Calu3 (cell line): ENCODE data around the gene CERK. TPM values are rescaled to one million over a fixed set of nuclear protein-coding genes. Genes with fewer than 3 reads are reported as not detected.

Source experiments
- BruUV-seq: library from RNA; stranded (reverse); fragments of 400-500 nt; replicated peaks from 2 replicates; lab custom pipeline; 2021; lab: Mats Ljungman, UMichigan
- CTCF ChIA-PET: fragments of 300-600 bp; sonication (Branson Sonifier 250); formaldehyde crosslinking; loops from one replicate; lab custom pipeline; 2022; ENCODE audit warnings: antibody characterized with exemption; lab: Charles Lee
- DNase-seq: peaks from one replicate; pipeline ENCODE4 v3.0.0; 2022
- H3K27ac Mint-ChIP-seq: one replicate; pipeline ENCODE4 v1.8.0; 2022; ENCODE audit warnings: mixed read lengths; ENCODE audit not compliant: unreplicated experiment
- H3K27me3 Mint-ChIP-seq: one replicate; pipeline ENCODE4 v1.8.0; 2022; ENCODE audit warnings: mixed read lengths; ENCODE audit not compliant: unreplicated experiment
- H3K36me3 Mint-ChIP-seq: one replicate; pipeline ENCODE4 v1.8.0; 2022; ENCODE audit warnings: mild to moderate bottlenecking, moderate library complexity, mixed read lengths; ENCODE audit not compliant: insufficient read depth, unreplicated experiment
- H3K4me1 Mint-ChIP-seq: one replicate; pipeline ENCODE4 v1.8.0; 2022; ENCODE audit warnings: mild to moderate bottlenecking, low read depth, mixed read lengths; ENCODE audit not compliant: unreplicated experiment
- H3K4me3 Mint-ChIP-seq: one replicate; pipeline ENCODE4 v1.8.0; 2022; ENCODE audit warnings: mild to moderate bottlenecking, low read depth, moderate library complexity, mixed read lengths; ENCODE audit not compliant: unreplicated experiment
- H3K9me3 Mint-ChIP-seq: one replicate; pipeline ENCODE4 v1.8.0; 2022; ENCODE audit warnings: low read depth, mixed read lengths; ENCODE audit not compliant: unreplicated experiment
- CTCF ChIP-seq: fragments of 200-600 bp; IDR thresholded peaks from one replicate; pipeline ENCODE4 v1.8.0; 2022; ENCODE audit warnings: antibody characterized with exemption; ENCODE audit not compliant: unreplicated experiment
- intact Hi-C: fragments of 100-400 bp; cut with micrococcal nuclease; formaldehyde crosslinking; loops from one replicate; pipeline ENCODE4 v1.10.0; 2022; ENCODE audit not compliant: unreplicated experiment
- total RNA-seq: library from RNA; stranded (reverse); gene quantifications from 2 replicates; pipeline ENCODE4 v1.2.3, GENCODE V29; 2022

Gene CERK
- total RNA-seq, 1 experiment from 2014 or later, result 25.0 TPM

GRCh38 chr22:46749682-46750529 is 11.9 kb upstream of the CERK start:
- no TSS peak for BruUV-seq
- CTCF ChIA-PET, result interaction anchor here (1.0 to 2.3 kb wide), 4 partner anchors 9 to 12 kb away, joined by 3 to 7 read pairs (median 5); partner anchors contain the start of gene TBC1D22A
- Mint-ChIP-seq H3K9me3 (no peaks in the 10 kb centered on the region), H3K4me3 (peak overlapping the region; percentile 42), H3K27me3 (no peaks in the 10 kb centered on the region), H3K4me1 (peaks cover 46% of the 10 kb centered on the region), H3K27ac (peak overlapping the region; percentile 88), H3K36me3 (peaks cover 9% of the 10 kb centered on the region)
- no peak for TF ChIP-seq CTCF
- intact Hi-C loops, result no loop called here
- DNase-seq, result peak; percentile 34

- Mint-ChIP-seq H3K27me3 (no peaks in the 10 kb centered on the region), H3K9me3 (no peaks in the 10 kb centered on the region), H3K27ac (peak overlapping the region; percentile 88), H3K36me3 (peaks cover 3% of the 10 kb centered on the region), H3K4me1 (peaks cover 45% of the 10 kb centered on the region), H3K4me3 (peak overlapping the region; percentile 42)
- CTCF ChIA-PET, result interaction anchor here (1.0 to 2.3 kb wide), 3 partner anchors 10 to 13 kb away, joined by 3 to 7 read pairs (median 5); partner anchors contain the start of gene TBC1D22A
- BruUV-seq, result no TSS peak
- intact Hi-C loops, result no loop called here
- no peak for TF ChIP-seq CTCF
- peak; percentile 43 for DNase-seq
Measured at GRCh38 chr22:46748908-46749675, 11.0 kb upstream of the CERK start.

DNA sequence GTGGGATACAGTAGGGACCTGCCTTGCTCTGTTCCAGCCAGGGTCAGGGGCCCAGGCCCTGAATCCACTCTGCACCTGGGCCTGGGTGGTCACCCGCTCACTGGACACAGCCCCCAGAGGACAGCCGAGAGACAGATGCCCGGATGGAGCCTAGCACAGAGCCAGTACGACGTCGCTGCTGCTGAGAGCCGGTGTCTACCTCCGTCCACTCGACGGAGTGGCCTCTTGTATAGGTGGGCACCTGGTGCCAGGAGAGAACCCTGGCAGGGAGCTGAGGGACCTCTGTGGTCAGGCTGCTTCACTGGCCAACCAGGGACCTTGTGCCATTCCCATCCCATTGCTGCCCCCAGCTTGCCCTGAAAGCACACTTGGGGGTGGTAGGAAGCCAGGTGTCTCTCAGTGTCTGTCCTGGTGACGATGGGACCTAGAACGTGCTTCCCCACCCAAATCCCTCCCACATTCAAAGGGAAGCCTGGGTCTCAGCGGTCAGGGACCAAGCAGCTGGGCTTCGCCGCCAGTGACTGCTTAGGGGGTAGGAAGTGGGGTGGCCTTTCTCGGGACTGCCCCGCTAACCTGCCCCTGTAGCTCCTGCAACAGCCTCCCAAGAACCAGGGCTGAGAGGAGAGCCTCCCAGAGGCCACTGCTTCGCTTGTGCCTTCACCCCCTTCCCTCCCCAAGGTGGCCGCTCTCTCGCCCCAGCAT is 10.3 kb upstream of the CERK start:
- BruUV-seq, result no TSS peak
- Mint-ChIP-seq H3K9me3 (no peaks in the 10 kb centered on the region), H3K36me3 (no peaks in the 10 kb centered on the region), H3K27ac (no peak overlapping the region), H3K27me3 (no peaks in the 10 kb centered on the region), H3K4me1 (peaks cover 38% of the 10 kb centered on the region), H3K4me3 (no peak overlapping the region)
- no peak for TF ChIP-seq CTCF
- CTCF ChIA-PET, result interaction anchor here (2.3 kb wide), 1 partner anchor 9 kb away, joined by 7 read pairs; no protein-coding TSS in a partner anchor
- DNase-seq, result no peak
- intact Hi-C loops, result no loop called here

- BruUV-seq, result no TSS peak
- Mint-ChIP-seq H3K27me3 (no peaks in the 10 kb centered on the region), H3K9me3 (no peaks in the 10 kb centered on the region), H3K4me1 (peaks cover 45% of the 10 kb centered on the region), H3K4me3 (no peak overlapping the region), H3K27ac (no peak overlapping the region), H3K36me3 (peaks cover 4% of the 10 kb centered on the region)
- intact Hi-C loops, result no loop called here
- CTCF ChIA-PET, result interaction anchor here (2.3 kb wide), 1 partner anchor 9 kb away, joined by 7 read pairs; no protein-coding TSS in a partner anchor
- TF ChIP-seq CTCF, result no peak
- DNase-seq, result no peak
Measured at GRCh38 chr22:46747646-46748045, 9.6 kb upstream of the CERK start.
